ENCODE results near the gene CHRNA4.

The CHRNA4 gene

DNA sequence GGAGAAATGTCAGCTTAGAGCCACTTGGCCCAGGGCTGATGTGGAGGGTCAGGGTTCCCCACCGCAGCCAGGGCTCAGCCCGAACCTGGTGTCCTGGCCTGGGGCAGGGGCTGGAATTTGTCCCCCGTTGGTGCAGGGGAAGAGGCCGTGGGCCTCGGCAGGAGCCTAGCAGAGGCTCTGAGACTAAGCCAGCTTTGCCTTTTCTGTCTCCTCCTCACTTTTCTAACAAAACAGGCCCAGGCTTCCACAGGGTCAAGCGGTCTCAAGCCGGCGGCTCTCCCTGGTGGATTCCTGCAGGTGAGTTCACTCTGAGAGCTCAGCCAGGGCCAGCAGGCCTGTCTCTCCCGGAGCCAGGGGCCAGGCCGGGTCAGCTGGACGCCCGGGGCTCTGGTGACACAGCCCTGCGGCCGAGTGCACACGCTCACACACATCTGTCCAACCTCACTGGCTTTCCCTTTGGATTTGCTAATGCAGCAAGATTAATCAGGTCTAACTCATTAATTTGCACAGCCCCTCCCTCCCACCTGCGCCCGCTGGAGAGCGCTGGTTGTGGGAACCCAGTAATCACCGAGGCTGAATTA lies 2.9 kb upstream of the CHRNA4 start:
- DNase-seq (ENCODE audit: low read depth, low spot score) = no peak

DNA sequence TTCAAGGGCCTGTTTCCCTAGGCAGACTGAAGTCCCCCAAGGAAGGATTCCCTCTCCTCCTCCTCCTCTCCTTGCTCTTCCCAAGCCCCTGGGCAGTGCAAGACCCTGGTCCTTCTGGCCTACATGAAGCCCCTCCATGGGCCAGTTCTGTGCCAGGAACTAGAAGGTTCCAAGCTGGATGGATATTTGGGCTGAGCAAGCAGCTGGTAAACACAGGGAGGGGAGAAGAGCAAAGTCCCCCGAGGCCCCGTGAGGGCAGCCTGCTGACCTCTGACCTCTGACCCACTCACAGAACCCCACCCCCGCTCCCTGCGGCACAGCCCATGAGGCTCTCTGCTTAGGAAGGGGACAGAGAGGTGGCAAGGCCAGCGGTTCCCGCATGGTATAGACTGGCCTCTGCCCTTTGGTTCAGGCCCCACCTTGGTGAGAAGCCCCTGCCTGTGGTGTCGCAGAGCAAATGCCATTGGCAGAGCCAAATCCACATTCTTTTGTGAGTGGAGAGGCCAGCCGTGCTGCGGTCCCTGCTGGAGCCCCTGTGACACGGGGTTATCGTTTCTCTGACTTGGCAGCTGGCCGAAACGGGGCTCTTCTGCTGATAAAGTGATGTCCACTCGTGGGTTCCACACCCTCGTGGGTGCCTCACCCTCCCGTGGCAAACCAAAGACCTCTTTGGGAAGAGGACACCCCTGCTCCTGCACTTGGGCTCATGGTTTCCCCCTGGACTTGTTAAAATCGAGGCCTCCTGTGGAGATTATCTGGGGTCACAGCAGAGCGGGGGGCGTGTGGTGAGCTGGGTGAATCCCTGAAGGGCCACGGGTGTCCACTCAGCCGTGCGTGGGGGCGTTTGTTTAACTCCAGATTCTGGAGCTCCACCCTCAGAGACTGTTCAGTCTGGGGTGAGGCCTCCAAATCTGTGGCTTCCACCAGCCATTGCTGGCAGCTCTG lies 2.1 kb upstream of the CHRNA4 start:
- DNase-seq (ENCODE audit: low read depth, low spot score) = no peak

DNA sequence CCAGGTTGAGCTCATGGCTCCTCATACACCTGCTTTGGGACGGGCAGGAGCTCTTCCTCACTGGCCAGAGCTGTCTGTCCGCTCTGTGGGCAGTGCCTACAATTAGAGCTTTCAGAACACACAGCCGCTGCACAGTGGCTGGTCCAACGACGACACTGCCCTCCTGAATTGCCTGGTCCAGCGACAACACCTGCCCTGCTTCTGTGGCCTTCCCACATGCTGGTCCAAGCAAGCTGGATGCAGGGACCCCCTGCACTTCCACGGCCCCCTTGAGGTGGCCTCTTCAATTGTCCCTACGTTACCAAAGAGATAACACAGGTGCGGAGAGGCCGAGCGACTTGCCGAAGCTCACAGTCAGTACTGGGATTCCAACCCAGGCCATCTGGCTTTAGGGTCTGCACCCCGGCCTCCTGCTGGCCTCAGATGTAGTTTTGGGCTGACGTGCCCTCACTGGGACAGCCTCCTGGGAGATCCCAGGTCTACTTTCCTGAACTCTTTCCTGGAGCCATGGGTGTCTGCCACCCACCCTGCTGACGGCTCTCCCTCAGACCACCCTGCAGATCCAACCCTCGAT lies 1.4 kb upstream of the CHRNA4 start:
- DNase-seq (ENCODE audit: low read depth, low spot score) = no peak

DNA sequence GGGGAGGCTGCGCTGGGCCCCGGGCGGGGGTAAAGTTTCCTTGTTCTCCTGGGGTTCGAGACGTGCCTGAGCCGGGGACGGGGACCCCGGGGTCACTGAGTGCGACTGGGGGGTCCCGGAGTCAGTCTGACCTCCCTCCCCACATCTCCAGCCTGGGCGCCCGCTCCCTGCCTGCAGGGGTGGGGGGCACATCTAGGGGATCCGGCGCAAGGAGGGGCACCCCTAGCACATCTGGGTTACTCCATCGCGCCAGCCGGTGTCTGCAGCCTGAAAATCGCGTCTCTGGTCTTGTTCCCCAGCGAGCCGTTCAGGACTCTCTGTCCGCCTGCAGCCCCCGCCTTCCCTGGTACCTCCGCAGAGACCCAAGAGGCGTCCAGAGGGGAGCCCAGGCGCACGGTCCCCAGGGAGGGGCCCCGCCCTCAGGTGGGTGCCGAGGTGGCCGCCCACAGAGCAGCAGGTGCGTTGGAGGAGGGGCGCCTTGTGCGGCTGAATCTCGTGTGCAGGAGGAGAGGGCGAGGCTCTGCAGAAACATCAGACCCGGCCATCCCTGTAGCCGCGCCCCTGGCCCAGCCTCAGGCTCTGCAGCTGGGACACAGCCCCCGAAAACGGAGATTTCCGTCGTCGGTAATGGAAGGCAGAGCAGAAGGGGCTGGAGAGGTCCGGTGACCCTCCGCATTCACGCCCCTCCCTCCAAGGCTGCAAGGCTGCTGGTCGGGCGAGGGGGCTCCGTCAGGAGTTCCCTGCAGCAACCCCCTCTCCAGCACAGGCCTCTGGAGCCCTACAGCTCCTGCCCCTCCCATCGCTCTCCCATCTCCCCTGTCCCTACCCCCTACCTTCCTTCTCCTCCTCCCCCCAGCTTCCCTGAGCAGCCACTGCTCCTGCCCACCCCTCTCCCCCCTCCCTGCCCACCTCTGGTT lies 628 bp upstream of the CHRNA4 start:
- DNase-seq (ENCODE audit: low read depth, low spot score) = no peak

DNA sequence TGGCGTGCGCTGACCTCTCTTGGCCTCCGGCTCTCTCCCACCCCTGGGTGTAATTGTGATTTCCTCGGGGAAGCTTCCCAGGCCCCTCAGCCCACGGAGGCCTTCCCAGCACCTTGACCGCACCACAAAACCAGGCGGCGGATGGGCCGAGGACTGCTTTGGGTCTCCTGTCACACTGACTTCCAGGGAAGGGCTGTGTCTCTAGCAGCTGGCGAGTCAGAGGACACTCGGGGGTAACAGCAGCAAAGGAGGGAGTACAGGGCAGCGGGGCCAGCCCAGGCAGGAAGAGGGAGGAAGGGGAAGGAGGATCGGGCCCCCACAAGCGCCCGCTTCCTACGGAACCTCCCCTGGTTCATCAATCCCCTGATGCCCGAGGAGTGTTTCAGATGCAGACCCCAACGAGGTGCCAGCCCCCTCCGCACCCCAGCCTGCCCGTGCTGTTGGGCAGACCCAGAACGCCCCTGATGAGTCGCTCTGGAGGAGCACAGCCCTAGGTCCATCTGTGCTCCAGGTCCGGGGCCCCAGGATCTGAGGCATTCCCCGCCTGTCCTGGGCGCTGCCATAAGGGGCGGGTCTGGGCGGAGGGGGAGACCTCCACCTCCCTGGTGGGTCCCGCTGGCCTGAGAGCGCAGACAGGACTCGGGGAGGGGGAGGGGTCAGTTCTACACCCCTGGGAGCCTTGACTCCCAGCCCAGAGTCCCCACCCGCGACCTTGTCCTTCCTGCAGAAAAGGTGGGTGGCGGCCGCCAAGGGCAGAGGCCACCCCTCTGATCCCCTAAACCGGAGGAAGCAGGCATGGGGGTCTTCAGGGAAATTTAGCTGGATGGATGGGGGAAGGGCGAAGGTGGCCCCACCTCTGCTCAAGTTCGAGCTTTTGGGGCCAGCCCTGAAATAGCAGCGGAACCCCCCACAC lies 956 bp downstream of the CHRNA4 start:
- no peak for DNase-seq (ENCODE audit: low read depth, low spot score)

DNA sequence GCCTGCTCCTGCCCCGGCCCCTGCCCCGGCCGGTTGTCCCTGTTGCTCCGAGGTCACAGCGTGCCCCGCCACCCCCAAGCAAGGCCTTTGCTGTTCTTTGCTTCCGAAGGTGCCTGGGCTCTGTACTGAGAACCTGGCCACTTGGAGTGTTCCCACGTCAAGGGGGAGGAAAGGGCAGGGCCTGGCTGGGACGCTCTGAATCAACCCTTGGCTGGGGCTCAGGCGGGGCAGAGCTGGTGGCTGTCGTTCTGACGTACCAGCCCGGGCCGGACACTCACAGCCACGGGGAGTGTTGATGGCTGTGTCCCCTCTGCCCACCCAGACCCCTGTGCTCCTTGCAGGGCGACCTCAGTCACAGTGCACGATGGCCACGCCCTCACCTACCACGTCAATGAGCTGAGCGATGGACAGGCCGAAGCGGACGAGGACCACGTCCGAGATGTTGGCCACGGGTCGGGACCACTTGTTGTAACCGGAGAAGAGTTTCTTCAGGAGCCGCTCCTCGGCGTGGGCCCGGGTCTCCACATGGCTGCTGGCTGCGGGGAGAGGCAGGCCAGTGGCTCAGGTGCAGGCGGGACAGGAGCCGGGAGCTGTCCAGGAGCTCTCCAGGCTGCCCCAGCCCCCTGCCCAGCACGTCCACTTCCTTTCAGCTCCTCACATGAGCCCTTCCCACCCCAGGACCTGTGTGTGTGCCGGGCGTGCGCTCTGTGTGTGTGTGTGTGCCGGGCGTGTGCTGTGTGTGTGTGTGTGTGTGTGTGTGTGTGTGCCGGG lies 1.8 kb downstream of the CHRNA4 start:
- no peak for DNase-seq (ENCODE audit: low read depth, low spot score)

DNA sequence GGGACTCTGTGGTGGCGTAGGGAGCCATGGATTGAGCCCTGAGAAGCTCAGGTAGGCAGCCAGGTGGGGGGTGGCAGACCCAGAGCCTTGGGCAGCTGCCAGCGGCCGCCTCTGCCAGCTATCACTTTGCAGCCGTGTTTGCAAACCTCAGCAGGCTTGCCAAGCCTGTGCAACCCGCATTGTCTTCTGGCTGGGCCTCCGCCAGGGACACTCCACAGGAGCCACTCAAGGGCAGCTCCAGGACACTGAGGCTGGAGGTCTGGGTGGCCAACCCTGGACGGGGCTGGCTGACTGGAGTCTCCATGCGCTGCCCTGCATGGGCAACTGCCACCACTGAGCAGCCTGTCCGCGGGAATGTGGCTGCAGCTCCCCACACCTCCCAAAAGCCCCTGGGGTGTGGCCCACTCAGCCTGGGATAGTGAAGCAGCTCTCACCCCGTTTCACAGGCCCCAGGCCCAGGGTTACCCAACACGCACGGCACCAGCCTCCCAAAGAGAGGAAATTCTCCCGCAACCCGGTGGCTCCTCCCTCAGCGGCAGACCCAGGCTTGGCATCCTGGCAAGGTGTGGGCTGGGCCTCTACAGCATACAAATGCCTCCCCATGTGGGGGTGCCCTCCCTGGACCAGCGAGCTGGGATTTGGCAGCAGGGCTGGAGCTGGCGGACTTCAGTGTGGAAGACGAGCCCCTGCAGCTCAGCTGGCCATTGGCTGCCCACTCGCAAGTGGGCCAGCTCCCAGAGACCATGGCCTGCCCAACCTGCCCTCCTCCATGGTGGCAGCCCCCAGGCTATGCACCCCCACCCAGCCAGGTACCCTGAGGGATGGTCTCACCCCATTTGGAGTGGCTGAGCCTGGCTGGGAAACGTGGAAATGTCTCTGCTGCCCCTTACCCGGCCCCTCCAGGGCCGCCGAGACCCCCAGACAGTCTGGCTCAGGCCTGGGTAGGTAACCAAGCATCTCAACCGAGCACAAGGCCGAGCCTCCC lies 2.9 kb downstream of the CHRNA4 start:
- no peak for DNase-seq (ENCODE audit: low read depth, low spot score)

DNA sequence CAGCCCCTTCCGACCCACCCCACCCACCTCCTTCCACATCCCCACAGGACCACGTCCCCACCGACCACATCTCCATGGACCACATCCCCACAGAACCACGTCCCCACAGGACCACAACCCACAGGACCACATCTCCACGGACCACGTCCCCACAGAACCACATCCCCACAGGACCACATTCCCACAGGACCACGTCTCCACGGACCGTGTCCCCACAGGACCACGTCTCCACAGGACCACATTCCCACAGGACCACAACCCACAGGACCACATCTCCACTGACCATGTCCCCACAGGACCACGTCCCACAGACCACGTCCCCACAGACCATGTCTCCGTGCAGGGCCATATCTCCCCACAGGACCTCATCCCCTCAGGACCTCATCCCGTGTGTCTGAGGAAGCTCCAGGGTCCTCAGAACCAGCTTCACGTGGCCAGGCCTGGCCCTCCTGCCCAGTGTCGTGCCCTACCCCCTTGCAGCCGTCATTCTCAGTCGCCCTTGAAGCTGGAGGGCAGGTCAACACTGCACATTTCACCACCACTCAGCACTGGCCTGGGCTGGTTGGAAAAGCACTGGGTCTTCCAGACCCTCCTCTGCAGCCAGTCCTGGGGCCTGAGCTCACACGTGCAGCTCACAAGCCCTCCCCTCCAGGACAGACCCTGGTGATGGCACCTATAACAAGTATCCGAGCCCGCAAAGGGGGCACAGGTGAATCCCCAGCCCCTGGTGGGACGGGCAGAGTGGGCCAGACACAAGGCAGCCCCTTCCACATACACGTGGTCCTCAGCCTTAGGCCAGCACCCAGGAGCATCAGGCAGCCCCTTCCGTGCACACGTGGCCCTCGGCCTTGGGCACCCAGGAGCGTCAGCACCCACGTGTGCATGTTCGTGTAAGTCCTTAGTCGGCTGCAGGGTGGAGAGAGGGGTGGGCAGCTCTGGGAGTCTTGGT lies 3.9 kb downstream of the CHRNA4 start:
- DNase-seq (ENCODE audit: low read depth, low spot score) = no peak

DNA sequence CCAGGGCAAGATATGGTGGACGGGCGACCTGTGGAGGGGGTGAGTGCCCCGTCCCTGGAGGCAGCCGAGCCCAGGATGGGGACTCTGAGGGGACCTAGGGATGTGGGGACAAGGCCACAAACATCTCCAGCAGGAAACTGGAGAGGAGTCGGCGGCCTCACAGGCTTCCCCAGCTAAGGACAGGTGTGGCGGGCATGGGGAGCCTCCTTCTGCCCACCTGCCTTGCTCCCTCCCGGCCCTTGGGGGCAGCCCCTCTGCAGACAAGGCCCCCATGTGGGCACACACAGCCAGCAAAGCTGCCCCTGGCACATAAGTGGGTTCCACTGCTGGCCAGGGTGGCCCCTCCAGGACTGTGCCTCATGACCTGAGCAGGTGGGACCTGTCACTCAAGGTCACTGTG lies 4.6 kb downstream of the CHRNA4 start:
- no peak for DNase-seq (ENCODE audit: low read depth, low spot score)

DNA sequence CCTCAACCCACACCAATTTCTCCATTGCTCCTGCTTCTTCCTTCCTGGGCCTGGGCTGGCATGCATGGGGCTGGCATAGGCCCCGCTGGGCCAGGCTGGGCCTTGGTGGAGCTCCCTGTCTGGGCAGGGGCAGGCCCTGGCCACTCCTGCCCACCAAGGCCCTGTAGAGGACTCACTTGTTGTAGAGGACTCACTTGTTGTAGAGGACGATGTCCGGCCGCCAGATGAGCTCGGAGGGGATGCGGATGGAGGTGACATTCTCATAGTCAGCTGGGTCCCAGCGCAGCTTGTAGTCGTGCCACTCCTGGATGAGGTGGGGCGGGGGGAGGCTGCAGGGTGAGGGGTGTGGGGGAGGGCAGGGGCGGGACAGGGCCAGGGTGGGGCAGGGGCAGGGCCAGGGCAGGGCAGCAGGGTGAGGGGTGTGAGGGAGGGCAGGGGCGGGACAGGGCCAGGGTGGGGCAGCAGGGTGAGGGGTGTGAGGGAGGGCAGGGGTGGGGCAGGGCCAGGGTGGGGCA lies 5.3 kb downstream of the CHRNA4 start:
- no peak for DNase-seq (ENCODE audit: low read depth, low spot score)

DNA sequence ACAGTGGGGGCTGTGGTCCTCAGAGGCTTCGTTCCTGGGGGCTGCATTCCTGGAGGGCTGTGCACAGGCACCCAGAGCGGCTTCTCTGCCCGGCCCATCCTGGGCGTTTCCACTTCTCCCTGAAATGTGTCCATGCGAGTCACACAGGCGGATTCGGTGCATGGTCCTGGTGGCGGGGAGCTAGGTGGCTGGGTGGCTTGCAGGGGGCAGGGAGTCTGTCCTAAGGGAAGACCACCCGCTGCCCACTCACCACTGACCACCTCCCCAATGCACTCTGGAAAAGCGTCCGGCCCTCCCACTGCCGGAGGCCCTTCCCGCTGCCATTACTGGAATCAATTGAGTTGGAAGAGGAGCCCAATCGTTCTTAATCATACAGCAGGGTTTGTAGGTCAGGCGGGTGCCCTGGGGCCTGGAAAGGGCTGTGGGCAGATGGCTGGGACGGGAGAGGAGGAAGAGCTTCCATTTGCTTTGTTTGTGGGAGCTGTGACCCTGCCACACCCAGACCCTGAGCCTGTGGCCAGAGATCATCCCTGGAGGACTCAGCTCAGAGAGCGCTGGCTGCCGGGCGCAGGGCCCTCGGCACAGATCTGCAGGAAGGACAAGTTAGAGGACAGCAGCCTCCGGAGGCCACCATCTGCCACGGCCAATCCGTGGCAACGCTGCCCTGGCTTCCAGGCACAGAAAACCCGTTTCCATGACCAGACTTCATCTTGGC lies 6.4 kb downstream of the CHRNA4 start:
- no peak for DNase-seq (ENCODE audit: low read depth, low spot score)

DNA sequence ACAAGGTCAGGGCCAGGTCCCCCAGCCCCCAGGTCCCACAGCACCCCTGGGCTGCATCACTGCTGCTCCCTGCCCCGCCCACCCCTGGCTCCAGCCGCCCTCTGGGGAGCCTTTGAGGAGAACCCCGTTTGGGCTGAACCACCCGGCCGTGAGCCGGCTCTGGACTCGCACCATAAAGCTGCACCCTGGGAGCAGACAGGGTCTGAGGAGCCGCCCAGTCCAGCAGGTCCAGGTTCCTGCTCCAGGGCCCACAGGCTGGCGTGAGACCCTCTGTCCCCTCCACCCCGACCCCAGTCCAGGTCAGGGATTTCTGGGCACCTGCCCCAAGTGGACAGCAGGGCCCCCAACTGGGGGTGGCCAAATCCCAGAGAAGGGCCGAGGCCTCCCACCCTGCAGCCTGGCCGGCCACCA lies 8.3 kb downstream of the CHRNA4 start:
- no peak for DNase-seq (ENCODE audit: low read depth, low spot score)

DNA sequence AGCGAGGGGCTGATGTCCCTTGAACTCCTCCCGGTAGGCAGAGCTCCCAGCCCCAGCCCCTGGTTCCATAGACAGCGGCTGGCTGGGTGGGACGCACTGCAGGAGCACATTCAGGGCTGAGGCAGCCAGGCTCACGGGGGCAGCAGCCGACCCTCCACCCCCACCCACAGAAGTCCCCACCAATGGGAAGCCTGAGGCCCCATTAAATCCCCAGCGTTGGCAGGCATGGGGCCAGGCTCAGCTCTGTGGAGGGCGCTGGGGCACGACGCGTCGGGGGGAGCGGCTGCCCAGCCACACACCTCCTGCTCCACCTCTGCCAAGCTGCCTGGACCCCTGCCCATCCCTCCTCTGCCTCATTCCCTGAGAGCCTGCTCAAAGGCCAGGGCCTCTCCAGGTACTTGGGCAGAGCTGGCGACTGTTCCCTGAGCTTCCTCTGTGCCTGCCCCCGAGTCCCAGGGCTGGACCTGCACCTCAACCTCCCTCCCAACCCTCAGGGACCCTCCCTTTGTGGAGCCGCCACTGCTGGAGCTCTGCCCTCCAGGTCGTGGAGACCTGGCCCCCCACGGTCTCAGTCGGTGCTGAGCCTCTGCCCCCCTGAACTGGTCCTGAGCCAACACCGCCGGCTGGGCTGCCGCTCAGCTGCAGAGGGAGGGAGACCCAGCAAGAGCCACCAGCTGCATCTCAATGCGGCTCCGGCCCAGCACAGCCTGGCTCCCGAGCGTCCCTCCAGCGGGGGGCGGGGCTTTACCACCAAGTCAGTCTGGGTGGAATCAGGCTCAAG lies 9.1 kb downstream of the CHRNA4 start:
- DNase-seq (ENCODE audit: low read depth, low spot score) = no peak

DNA sequence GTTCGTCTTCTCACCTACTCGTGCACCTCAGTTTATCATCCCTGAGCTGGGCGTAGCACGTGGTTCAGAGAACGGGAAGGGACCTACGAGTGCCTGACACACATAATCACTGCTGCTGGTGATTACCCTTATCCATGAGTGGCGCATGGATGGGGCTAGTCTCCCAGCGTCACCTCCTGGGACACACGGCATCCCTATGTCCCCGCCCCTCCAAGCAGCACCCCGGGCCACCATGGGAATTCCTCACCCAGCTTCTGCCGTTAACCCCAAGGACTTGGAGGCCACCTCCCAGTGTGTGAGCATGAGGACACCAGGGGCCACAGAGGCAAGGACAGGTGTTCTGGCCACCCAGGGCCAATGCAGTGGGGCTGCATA lies 9.8 kb downstream of the CHRNA4 start:
- no peak for DNase-seq (ENCODE audit: low read depth, low spot score)

DNA sequence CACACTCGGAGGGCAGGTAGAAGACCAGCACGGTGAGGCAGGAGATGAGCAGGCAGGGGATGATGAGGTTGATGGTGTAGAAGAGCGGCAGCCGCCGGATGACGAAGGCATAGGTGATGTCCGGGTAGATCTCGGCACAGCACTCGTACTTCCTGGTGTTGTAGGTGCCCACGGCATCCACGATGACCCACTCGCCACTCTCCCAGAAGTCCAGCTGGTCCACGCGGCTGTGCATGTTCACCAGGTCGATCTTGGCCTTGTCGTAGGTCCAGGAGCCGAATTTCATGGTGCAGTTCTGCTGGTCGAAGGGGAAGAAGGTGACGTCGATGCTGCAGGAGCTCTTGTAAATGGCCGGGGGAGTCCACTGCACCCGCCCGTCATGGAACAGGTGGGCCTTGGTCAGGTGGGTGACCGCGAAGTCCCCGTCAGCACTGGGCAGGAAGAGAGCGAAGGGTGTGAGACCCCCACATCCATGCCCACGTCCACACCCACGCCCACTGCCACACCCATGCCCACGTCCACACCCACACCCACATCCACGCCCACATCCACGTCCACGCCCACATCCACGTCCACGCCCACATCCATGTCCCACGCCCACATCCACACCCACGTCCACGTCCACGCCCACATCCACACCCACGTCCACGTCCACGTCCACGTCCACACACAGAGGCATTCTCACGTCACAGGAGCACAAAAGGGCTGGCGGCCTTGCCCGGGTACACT lies 10.4 kb downstream of the CHRNA4 start:
- DNase-seq (ENCODE audit: low read depth, low spot score) = no peak
